Sciatic nerve (tissue), 2 donors: Measurements from ENCODE around the gene C1QTNF2. TPM values are rescaled to one million over a fixed set of nuclear protein-coding genes. Genes with fewer than 3 reads are reported as not detected.
A peak's percentile ranks its signal among the peaks of the same experiment; 100 is the strongest.
"Not testable (repeated sequence)": the region's sequence is repeated elsewhere in the genome, so short reads cannot be mapped to it uniquely, and the experiment has no call there.

ENCODE experiments used
- ATAC-seq: fragments of 200-7000 bp; cut with Tn5 transposase; one replicate; pipeline ENCODE4 v1.9.1; 2020; ENCODE audit warnings: mild to moderate bottlenecking, moderate library complexity
- DNase-seq: peaks from one replicate; pipeline ENCODE4 v3.0.0-alpha.2; 2020; ENCODE audit warnings: low spot score
- intact Hi-C: fragments of 100-400 bp; cut with DNase I; formaldehyde crosslinking; loops from one replicate; pipeline ENCODE4 v1.14.2; 2022
- total RNA-seq: library from RNA; stranded (reverse); fragmentation: NEBNext Ultra II Directional; extraction: Animal tissue kit (Norgen Biotek cat#: 25700); gene quantifications from one replicate; pipeline ENCODE4 v1.2.1, GENCODE V29; 2021
- donor health status: DM: no; HTN: no; CAD: no.
- donor health status: DM: no; HTN: no; CAD: no.

The C1QTNF2 gene
- total RNA-seq, 1 donor from 2014 or later = 4.9 TPM

GRCh38 chr5:160349935-160350303 is 20.5 kb downstream of the C1QTNF2 start:
- no peak for DNase-seq
- intact Hi-C loops = loop anchor here (5.0 kb wide), 1 partner anchor 328 kb away; no protein-coding TSS in a partner anchor
- no peak for ATAC-seq

- ATAC-seq = no peak
- no peak for DNase-seq
- intact Hi-C loops = loop anchor here (5.0 kb wide), 1 partner anchor 327 kb away; no protein-coding TSS in a partner anchor
Measured at GRCh38 chr5:160349249-160349934, 21.0 kb downstream of the C1QTNF2 start.

- DNase-seq = no peak
- ATAC-seq = no peak
- intact Hi-C loops = loop anchor here (5.0 kb wide), 1 partner anchor 326 kb away; no protein-coding TSS in a partner anchor
Measured at GRCh38 chr5:160348080-160348479, 22.3 kb downstream of the C1QTNF2 start.

- peak; percentile 42 for ATAC-seq
- peak; percentile 79 for DNase-seq
- intact Hi-C loops = loop anchor here (5.0 kb wide), 1 partner anchor 325 kb away; no protein-coding TSS in a partner anchor
Measured at GRCh38 chr5:160347448-160347847, 23.0 kb downstream of the C1QTNF2 start.

- DNase-seq (no peak), ATAC-seq (peak; percentile 47)
- intact Hi-C loops = loop anchor here (5.0 kb wide), 1 partner anchor 145 kb away; no protein-coding TSS in a partner anchor
Measured at GRCh38 chr5:160342413-160342941, 27.9 kb downstream of the C1QTNF2 start.

GRCh38 chr5:160341309-160341870 is 29.0 kb downstream of the C1QTNF2 start:
- ATAC-seq (no peak), DNase-seq (no peak)
- intact Hi-C loops = loop anchor here (5.0 kb wide), 1 partner anchor 144 kb away; no protein-coding TSS in a partner anchor

GRCh38 chr5:160340513-160340912 is 29.9 kb downstream of the C1QTNF2 start:
- not testable (repeated sequence) for DNase-seq
- intact Hi-C loops = loop anchor here (5.0 kb wide), 1 partner anchor 143 kb away; no protein-coding TSS in a partner anchor

GRCh38 chr5:160339406-160340130 is 30.9 kb downstream of the C1QTNF2 start:
- intact Hi-C loops = loop anchor here (5.0 kb wide), 1 partner anchor 142 kb away; no protein-coding TSS in a partner anchor
- no peak for DNase-seq
- ATAC-seq = no peak

More at GRCh38 chr5:160340513-160340912, 29.9 kb downstream of the C1QTNF2 start:
- ATAC-seq = not testable (repeated sequence)

GRCh38 chr5:160334716-160335115 is 35.7 kb downstream of the C1QTNF2 start:
- ATAC-seq, DNase-seq, intact Hi-C loops: not testable (repeated sequence)

- no peak for ATAC-seq
- DNase-seq = no peak
- intact Hi-C loops = no loop called here
Measured at GRCh38 chr5:160333721-160334120, 36.7 kb downstream of the C1QTNF2 start.

- DNase-seq (no peak), ATAC-seq (no peak)
- intact Hi-C loops = no loop called here
Measured at GRCh38 chr5:160330212-160330611, 40.2 kb downstream of the C1QTNF2 start.

- intact Hi-C loops = no loop called here
- DNase-seq = no peak
- ATAC-seq = no peak
Measured at GRCh38 chr5:160327818-160328217, 42.6 kb downstream of the C1QTNF2 start.

GRCh38 chr5:160326981-160327380 is 43.4 kb downstream of the C1QTNF2 start:
- intact Hi-C loops = no loop called here
- no peak for DNase-seq
- ATAC-seq = no peak

GRCh38 chr5:160325716-160326115 is 44.7 kb downstream of the C1QTNF2 start:
- DNase-seq (no peak), ATAC-seq (no peak)
- intact Hi-C loops = no loop called here

- DNase-seq = no peak
- intact Hi-C loops = no loop called here
- no peak for ATAC-seq
Measured at GRCh38 chr5:160324886-160325285, 45.5 kb downstream of the C1QTNF2 start.

- intact Hi-C loops = no loop called here
- no peak for DNase-seq
- ATAC-seq = no peak
Measured at GRCh38 chr5:160318409-160318808, 52.0 kb downstream of the C1QTNF2 start.

GRCh38 chr5:160317434-160317833 is 53.0 kb downstream of the C1QTNF2 start:
- ATAC-seq (no peak), DNase-seq (no peak)
- intact Hi-C loops = no loop called here

GRCh38 chr5:160315968-160316367 is 54.5 kb downstream of the C1QTNF2 start:
- intact Hi-C loops = no loop called here
- ATAC-seq (no peak), DNase-seq (no peak)

- ATAC-seq (no peak), DNase-seq (no peak)
- intact Hi-C loops = no loop called here
Measured at GRCh38 chr5:160312960-160313727, 57.3 kb downstream of the C1QTNF2 start.
